Stimulated activated CD8-positive, alpha-beta memory T cell treated with anti-CD3 and anti-CD28 coated beads, Interleukin-15, amount 100 ng/mL, for 1 hour (primary cell): ENCODE results near the gene COX4I1.

Experiments
- DNase-seq: peaks from one replicate; pipeline ENCODE4 v3.0.0-alpha.2; 2020; ENCODE audit warnings: low read depth

Gene COX4I1

GRCh38 chr16:85840801-85841200, 41.3 kb downstream of the COX4I1 start:
- DNase-seq, result no peak

DNA sequence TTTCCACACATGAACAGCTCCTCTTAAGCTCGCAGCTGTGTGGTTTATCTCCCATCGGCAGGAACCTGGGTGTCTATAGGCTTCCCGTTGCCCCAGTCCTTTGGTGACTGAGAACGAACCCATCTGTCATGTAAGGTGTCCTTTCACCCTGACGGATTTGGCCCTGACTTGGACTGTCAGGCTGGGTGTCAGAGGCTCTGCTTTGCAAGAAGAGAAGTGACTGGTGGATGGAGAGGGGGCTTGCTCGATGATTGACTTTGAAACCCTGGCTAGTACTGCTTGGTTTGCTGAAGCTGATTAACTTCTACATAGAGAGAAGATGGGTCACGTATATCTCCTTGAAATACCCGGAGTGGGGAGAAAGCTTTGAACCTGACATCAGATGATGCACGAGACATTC, 42.9 kb downstream of the COX4I1 start:
- DNase-seq, result no peak

GRCh38 chr16:85842848-85843247, 43.4 kb downstream of the COX4I1 start:
- DNase-seq, result no peak

GRCh38 chr16:85843471-85844168, 44.1 kb downstream of the COX4I1 start:
- DNase-seq, result no peak

DNA sequence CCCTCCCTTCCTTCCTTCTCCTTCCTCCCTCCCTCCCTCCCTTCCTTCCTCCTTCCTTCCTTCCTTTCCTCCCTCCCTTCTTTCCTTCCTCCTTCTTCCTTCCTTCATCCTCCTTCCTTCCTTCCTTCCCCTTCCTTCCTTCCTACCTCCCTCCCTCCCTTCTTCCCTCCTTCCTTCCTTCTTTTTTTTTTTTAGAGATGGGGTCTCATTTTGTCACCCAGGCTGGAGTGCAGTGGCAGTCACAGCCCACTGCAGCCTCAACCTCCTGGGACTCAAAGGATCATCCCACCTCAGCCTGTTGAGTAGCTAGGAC, 44.6 kb downstream of the COX4I1 start:
- no peak for DNase-seq

DNA sequence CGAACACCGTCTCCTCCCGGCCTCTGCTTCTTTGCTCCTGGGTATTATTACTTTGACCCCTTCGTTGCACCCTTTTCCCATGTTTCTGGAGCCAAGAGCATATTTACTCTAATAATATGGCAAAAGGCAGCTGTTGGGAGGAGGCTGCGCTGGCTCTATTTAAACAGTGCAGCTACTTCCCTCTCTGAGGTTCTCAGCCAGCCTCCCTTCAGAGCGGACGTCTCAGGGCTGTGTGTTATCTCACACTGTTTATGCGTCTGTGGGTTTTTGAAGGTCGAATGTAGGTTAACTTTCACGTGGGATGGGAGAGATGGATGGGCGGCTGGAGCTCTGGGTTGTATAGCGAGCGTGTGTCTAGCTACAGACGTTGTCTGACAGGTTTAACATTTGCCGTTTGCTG, 45.3 kb downstream of the COX4I1 start:
- DNase-seq, result no peak

- no peak for DNase-seq
Observed at GRCh38 chr16:85845266-85845665, 45.8 kb downstream of the COX4I1 start.

GRCh38 chr16:85846461-85846860, 47.0 kb downstream of the COX4I1 start:
- DNase-seq, result no peak

GRCh38 chr16:85847036-85847435, 47.5 kb downstream of the COX4I1 start:
- no peak for DNase-seq

GRCh38 chr16:85847681-85848601, 48.4 kb downstream of the COX4I1 start:
- DNase-seq, result no peak

DNA sequence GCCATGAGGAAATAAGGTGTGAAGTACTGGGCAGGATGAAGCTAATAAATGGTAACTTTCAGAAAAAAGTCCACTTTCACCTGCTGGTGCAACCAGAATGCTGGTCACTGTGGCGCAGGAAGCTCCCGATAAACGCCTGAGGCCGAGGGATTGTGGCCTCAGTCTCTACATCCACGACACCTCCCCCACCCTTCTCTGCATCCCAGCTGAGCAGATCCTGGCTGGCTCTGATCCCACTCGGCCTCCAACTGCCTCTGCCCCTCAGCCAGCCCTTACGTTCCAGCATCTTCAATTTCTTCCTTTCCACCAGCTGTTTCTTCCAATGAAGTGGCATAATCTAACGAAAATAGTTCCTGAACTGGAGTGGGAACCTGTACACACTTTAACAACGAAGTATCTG, 49.5 kb downstream of the COX4I1 start:
- no peak for DNase-seq

- DNase-seq, result no peak
Observed at GRCh38 chr16:85849388-85849787, 49.9 kb downstream of the COX4I1 start.

DNA sequence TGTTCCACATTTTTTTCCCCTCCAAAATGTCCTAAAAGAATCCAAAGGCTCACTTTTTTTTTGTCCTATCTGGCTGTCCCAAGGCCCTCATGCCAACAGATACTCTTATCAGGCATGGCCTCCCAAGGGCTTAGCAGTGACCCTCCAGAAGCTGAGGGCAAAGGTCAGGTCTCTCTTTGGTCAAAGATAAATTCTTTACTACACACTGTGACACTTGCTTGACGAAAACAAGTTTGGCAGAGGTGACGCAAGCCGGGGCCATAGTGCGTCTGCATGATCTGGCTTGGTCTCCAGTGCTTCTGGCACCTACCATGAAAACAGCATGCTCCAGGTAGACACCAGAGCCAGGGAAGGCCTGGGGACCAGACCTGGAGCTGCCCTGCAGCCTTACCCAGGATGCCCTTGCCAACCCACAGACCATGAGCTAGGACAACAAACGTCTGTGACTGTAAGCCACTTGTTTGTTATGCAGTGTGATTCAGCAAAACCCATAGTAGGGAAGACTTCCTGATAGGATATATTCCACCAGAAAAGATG, 50.9 kb downstream of the COX4I1 start:
- DNase-seq, result no peak

GRCh38 chr16:85851034-85851785, 51.7 kb downstream of the COX4I1 start:
- DNase-seq, result no peak

DNA sequence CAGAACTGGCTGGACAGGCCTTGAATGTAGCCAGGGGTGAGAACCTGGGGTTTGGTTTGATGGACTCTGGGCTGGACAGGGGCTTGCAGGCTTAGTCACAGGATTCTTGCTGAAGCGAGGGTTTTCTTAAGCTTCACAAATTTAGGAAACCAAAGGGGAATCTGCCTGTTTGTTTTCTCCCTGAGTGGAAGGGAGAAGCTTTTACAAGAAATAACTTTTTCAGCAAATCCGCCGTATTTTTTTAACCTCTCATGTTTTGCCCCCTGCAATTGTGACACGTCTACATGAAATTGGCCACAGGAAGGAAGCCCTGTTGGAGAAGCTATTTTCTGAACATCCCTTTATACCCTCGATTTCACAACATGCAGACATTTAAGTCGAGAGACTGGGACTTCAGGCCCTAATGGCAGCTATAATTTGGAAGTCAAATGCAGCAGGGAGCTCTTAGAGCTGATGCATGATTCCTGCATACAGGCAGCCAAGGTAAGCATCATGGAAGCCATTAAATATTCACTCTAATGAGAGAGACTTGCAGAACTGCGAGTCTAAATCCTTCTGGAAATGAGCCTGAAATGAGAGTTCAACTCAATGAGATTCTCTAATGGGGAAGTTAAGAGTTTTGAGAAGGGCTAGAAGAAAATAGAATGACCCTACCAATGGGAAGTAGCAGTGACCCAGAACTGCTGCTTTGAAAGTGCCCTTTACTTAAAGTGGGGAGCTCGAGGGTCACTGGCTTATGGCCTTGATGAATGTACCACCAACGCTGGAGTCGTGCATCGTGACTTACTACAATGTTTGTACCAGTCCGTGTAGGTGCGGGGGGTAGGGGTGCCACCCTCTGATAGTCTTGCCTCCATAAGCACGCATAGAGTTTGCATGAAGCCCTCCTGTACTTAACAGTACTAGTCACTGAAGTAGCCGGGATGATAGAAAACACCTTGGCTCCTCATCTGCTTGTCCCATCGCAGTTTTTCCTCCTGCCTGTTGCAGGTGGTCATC, 54.4 kb downstream of the COX4I1 start:
- DNase-seq, result no peak

DNA sequence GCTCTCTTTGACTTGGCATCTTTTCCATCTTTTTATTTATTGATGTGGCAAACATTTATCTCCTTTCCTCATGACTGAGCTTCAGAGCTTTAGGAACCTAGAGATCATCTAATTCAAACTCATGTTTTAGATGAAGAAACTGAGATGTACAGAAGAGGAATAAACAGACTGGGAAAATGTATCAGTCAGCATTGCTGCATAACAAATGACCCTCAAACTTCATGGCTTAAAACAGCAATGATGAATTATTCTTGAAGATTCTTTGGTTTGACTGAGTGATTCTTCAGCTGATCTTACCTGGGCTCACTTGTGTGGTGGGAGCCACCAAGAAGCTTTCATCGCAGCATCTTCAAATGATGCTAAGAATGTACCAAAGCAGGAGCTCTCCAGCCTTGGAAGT, 55.4 kb downstream of the COX4I1 start:
- DNase-seq, result no peak

- DNase-seq, result no peak
Observed at GRCh38 chr16:85856079-85856478, 56.6 kb downstream of the COX4I1 start.

GRCh38 chr16:85856585-85856984, 57.1 kb downstream of the COX4I1 start:
- no peak for DNase-seq
